HT1080 (cell line): ENCODE data around the gene C3. TPM values are rescaled to one million over a fixed set of nuclear protein-coding genes. Genes with fewer than 3 reads are reported as not detected.
"Not testable (repeated sequence)": the region's sequence is repeated elsewhere in the genome, so short reads cannot be mapped to it uniquely, and the experiment has no call there.

ENCODE experiments used
- DNase-seq: peaks from one replicate; pipeline ENCODE4 v3.0.0-alpha.2; 2015; ENCODE audit warnings: low read depth
- total RNA-seq: library from RNA; depleted of rRNA; stranded (reverse); fragments of >200 nt; shearing (Covaris generic); gene quantifications from 2 replicates; pipeline ENCODE4 v1.2.3, GENCODE V29; 2014

Gene C3
- total RNA-seq, 1 experiment from 2014 or later = 0.14 TPM

DNA sequence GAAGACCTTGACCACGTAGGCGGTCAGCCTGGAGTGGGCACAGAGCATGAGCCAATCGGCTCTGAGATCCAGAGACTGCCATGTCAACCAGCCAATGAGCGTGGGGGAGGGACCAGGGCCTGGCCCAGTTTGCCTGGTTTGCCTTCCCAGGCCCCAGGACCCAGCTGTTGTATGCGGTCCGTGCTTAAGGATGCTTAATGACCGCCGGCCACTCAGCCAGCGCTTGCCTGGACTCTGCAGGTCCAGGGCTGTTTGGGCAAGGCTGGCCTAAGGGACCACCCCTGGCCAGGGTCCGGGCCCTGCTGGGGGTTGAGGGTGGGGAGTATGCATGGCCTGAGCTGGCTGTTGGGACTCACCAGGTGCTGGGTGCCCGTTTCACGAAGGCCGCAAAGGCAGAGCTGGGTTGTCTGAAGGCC lies 27.4 kb downstream of the C3 start:
- DNase-seq = no peak

DNA sequence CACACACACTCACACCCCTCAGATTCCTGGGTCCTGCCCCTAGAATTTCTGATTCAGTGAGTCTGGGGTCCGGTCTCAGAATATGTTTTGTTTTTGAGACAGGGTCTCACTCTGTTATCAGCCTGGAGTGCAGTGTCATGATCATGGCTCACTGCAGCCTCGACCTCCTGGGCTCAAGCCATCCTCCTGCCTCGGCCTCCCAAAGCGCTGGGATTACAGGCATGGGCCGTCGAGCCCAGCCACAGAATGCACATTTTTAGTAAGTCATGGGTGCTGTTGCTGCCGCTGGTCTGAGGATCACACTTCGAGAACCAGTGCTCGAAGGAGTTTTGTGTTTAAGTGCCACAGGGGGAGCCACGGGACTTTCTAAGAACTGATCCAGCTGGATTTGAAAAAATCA lies 28.4 kb downstream of the C3 start:
- no peak for DNase-seq

DNA sequence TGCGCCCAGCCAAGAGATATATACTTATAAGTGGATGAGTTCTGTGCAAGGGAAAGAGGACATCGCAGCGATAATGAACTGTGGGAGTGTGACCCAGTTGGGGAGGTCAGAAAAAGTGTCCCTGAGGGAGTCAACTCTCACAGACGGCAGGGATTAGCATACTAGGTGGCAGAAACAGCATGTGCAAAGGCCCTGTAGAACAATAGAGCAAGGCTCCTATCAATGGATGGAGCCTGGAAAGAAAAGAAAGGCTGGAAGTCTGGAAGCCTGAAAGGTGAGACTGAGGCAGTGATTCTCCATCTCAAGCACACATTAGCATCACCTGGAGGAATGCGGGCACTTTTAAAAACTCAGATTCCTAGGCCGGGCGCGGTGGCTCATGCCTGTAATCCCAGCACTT lies 29.1 kb downstream of the C3 start:
- no peak for DNase-seq

DNA sequence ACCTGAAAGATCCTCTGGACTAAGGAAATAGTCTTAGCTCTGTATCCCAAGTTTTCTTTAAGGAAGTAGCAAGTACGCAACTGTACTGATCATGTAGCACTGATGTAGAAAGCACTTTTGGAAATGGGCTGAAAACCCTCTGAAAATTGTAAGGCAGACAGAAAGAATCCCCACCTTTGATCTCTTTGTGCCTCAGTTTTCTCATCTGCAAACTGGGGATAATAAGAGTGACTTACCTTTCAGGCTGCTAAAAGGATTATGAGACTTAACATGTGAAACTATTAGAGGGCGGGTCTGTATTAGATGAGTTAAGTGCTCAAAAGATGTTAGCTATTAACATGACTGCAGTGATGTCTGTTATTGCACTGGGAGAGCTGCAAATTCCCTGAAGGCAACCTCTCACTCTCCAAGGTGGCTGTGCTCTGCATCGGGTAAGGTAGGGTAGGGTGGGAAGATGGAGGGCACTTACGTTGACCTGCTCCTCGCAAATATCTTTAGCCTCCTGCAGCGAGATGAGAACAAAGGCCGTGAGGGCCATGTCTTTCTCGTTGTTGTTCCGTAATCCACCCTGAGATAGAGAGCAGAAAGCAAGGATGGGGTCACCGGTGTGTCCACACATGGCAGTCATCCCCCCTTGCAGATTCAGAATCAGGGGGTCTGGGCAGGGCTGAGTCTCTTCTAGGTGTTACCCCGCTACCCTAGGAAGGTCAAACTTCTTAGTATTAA lies 30.1 kb downstream of the C3 start:
- no peak for DNase-seq

DNA sequence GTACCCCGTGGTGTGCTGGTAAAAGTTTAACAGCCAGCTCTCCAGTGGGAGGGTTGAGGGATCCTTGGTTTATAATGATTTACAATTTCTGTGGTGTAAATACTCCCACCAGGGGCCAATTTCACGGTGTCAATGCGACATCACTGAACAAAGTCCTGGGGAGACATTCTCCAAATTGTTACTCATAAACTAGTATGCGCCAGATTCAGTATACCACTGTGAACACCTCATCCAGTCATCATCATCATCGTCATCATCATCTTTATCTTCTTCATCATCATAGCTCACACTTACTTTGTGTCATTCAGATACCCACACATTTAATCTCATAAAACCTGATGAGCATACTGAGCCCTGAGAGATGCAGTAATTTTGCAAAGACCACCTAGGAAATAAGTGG lies 33.3 kb downstream of the C3 start:
- no peak for DNase-seq

DNA sequence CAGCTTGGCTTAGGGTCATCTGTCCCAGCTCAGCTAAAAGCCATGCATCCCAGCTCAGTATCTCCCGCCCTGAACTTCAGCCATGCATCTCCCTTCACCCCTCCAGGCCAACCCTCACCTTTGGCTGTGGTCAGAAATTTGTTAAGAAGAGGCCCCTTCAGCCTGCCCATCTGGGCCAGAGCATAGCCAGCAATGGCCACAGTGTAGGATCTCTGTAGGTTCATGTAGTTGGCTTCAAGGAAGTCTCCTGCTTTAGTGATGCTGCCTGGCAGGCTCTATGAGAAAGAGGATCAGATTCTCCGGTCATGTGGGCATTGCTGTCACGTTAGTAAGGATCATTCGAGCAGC lies 33.8 kb downstream of the C3 start:
- DNase-seq = no peak

GRCh38 chr19:6685962-6686627 lies 34.4 kb downstream of the C3 start:
- no peak for DNase-seq

GRCh38 chr19:6685482-6685881 lies 35.0 kb downstream of the C3 start:
- DNase-seq = no peak

- no peak for DNase-seq
These were observed 36.5 kb downstream of the C3 start for GRCh38 chr19:6683971-6684370.

- DNase-seq = no peak
These were observed 37.8 kb downstream of the C3 start for GRCh38 chr19:6682607-6683128.

DNA sequence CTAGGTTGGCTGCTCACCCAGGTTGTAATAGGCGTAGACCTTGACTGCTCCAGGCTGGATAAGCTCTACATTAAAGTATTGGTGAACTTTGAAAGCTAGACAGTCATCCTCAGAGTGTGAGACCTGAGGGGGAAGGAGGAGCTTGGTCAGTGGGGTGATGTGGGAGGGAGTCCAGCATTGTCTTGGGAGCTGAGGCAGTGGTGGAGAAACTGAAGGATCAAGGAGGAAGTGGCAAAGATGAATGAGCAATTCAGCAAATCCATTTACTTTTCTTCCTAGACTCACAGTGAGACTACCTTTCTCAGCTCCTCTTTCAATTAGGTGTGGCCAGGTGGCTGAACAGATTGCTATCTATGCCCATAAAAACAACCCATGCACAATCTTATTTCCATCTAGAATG lies 40.3 kb downstream of the C3 start:
- DNase-seq = no peak

- no peak for DNase-seq
These were observed 41.3 kb downstream of the C3 start for GRCh38 chr19:6679139-6679538.

- DNase-seq = no peak
These were observed 41.8 kb downstream of the C3 start for GRCh38 chr19:6678690-6679109.

DNA sequence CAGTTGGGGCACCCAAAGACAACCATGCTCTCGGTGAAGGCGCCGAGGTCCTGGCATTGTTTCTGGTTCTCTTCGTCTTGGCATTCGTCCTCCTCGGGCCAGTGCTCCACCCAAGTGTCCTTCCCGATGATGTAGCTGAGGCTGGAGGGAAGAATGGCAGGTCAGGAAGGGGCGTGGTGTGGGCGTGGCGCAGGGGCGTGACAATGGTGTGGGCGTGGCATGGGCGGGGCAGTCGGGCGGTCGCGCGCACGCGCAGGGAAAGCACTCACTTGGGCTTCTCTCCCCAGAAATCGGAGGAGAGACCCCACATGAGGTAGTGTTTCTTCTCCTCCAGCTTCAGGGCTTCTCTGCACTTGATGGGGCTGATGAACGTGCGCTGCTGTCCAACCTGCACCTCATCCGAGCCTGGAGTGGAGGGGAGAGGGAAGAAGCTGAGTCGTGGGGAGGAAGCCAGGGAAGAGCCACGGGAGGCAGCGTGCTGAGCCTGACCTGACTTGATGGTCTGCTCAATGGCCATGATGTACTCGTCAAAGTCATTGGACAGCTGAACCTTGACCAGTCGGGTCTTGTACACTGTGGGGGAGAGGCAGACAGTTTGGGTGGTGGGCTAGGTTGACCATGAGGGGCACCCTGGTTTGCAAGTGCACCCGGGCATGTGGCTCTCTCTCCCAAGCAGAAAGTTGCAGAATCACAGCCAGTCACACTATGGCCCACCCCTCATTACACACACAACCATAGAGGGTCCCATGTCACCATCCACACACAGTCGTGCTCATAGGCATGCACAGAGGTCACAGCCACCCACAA lies 42.4 kb downstream of the C3 start:
- peak; percentile 49 for DNase-seq

DNA sequence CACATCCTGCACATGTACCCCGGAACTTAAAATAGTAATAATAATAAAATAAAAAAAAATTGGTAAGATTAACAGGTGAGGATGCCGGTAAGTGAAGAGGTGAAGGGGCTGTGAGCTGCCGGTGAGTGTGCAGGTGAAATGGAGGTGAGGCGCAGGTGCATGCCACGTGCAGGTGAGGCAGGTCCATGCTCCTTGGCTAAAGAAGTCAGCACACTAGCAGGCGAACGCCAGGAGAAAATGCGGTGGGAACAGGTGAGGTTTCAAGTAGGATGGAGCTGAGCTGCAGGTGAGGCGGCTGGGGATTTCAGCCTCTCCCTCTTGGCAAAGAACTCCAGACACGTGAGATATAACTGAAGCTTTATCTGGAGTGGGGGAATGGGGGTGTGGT lies 43.0 kb downstream of the C3 start:
- no peak for DNase-seq

GRCh38 chr19:6676288-6676687 lies 44.2 kb downstream of the C3 start:
- no peak for DNase-seq

DNA sequence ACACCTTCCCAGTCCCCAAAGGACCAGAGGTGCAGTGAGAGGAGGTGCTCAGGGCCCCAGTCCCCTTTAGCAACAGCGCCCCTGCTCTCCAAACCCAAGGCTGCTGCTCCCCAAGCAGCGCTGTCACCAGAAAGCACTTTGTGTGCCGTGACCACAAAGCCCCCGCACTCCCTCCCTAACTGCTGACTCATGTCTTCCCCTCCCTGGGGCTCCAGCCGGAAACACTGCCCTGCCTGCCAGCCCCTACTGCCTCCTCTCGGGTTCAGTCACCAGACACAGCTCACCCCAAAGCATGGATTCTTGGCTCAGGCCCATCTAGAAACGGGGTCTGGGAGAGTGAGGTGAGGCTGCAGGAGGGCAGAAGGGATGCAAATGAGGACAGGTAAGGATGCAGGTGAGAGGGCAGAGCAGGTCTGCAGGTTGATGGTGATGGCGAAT lies 45.6 kb downstream of the C3 start:
- peak; percentile 79 for DNase-seq

GRCh38 chr19:6674408-6674807 lies 46.0 kb downstream of the C3 start:
- not testable (repeated sequence) for DNase-seq

DNA sequence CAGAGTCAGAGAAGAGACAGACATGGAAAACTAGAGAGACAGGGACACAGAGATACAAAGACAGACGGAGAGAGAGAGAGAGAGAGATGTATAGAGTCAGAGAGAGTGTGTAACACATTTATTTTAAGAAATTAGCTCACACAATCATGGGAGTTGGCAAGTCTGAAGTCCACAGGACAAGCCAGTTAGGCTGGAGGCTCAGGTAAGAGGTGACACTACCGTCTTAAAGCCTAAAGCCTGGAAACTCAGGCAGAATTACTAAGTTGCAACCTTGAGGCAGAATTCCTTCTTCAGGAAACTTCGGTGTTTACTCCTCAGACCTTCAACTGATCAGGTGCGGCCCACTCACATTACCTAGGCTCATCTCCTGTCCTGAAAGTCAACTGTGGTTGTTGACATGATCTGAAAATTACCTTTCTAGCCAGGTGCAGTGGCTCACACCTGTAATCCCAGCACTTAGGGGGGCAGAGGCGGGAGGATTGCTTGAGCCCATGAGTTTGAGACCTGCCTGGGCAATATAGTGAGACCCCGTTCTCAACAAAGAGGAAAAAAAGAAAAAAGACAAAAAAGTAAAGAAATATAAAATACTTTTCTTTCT lies 47.7 kb downstream of the C3 start:
- no peak for DNase-seq

DNA sequence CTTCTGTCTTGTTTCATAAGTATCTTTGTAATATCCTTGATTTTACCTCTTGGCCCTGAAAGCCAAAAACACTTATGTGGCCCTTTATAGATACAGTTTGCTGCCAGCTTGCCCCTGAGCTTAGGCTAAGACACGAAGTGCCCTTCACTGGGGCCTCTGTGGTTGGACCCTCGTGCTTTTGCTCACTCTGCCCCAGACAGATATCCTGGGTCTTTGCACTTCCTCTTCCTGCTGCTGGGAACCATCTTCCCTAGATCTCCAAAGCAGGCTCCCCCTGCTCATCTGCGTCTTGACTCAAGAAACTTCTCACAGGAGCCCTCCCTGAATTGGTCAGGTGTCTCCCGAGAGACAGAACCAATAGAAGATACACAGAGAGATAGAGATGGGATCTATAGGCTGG lies 48.5 kb downstream of the C3 start:
- no peak for DNase-seq

- no peak for DNase-seq
These were observed 51.8 kb downstream of the C3 start for GRCh38 chr19:6668691-6669090.

DNA sequence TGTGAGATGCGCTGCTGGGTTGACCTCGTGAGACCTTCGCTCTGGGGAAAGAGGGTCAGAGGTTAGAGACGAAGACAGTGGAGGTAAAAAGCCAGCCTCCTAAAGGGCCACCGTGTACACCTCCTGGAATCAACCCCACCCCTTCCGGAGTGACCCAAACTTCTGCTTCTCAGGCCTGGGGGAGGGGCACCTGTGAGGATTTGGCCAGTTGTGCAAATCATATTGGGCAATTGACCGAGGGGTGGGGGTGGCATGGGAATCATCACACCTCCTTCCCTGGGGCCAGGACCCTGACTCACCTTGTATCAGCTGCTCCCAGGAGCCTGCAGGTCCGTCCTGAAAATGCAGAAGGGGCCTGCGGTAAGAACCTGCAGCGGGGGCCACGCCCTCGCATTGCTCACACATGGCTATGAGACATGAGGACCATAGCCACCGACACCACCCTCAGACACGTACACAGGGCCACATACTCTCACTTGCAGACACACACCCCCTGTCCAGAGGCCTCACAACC lies 53.3 kb downstream of the C3 start:
- DNase-seq = peak; percentile 17
